AG10803 (cell line): ENCODE measurements around the gene REG4.
A peak's percentile ranks its signal among the peaks of the same experiment; 100 is the strongest.
"Not testable (repeated sequence)": the region's sequence is repeated elsewhere in the genome, so short reads cannot be mapped to it uniquely, and the experiment has no call there.

Source experiments
- DNase-seq: peaks from one replicate; pipeline ENCODE4 v3.0.0; 2010; ENCODE audit warnings: low read depth
- H3K4me3 ChIP-seq: 2 replicates; pipeline ENCODE4 v1.5.1; 2011; ENCODE audit warnings: mild to moderate bottlenecking, low read length, control low read depth
- CTCF ChIP-seq: conservative IDR thresholded peaks from 2 replicates; pipeline ENCODE4 v1.5.1; 2011; ENCODE audit warnings: mild to moderate bottlenecking, low read length, control low read depth, inconsistent platforms

REG4 gene

GRCh38 chr1:119811387-119811786 lies at the start of gene REG4:
Gene REG4, minus strand, starts transcription at chr1:119811460. Its CDS starts 2,691 bp downstream, at chr1:119808769.
- no peak for TF ChIP-seq CTCF
- no peak within 1 kb of the TSS for H3K4me3 ChIP-seq
- no peak for DNase-seq

- TF ChIP-seq CTCF: no peak
- DNase-seq: peak; percentile 59
- no peak overlapping the region for H3K4me3 ChIP-seq
These were observed 48.4 kb upstream of the REG4 start for GRCh38 chr1:119859647-119860046.

- not testable (repeated sequence) for DNase-seq, H3K4me3 ChIP-seq
These were observed 47.4 kb upstream of the REG4 start for GRCh38 chr1:119858556-119859214.

- no peak for DNase-seq
- no peak for TF ChIP-seq CTCF
- no peak overlapping the region for H3K4me3 ChIP-seq
These were observed 46.9 kb upstream of the REG4 start for GRCh38 chr1:119858126-119858525.

DNA sequence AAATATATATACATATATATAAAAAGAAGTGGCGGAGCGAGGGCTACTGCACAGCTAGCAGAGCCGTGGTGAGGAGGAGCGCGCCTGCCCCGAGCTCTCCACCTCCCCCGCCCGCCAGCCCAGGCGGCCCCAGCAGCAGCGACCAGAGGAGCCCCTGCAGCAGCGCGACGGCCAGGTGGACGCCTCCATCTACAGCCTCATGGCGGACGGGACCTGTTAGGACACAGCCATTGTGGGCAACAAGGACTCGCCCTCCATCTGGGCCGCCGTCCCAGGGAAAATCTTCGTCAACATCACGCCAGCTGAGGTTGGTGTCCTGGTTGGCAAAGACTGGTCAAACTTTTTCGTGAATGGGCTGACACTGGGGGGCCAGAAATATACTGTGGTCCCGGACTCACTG lies 41.9 kb upstream of the REG4 start:
- DNase-seq: no peak
- no peak overlapping the region for H3K4me3 ChIP-seq
- no peak for TF ChIP-seq CTCF

DNA sequence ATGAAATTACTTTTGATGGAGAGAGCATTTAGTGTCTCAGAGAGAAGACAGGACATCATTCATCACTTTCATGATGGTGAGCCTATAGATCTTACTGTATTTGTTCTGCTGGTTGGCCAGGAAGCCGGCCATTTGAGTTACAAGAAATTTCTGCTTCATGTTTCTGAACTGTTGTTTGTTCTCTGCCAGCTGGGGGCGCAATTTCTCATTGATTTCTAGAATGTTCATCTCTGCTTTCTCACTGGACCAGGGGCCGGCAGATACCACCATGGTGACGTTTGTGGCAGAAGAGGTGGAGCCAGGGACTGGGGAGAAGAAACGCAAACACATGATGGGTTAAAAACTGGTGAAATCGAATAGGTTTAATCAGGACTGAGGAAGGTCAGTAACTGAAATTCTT lies 32.9 kb upstream of the REG4 start:
- not testable (repeated sequence) for H3K4me3 ChIP-seq, DNase-seq
- peak; percentile 32; the same call in 1 of the 2 replicates for TF ChIP-seq CTCF

DNA sequence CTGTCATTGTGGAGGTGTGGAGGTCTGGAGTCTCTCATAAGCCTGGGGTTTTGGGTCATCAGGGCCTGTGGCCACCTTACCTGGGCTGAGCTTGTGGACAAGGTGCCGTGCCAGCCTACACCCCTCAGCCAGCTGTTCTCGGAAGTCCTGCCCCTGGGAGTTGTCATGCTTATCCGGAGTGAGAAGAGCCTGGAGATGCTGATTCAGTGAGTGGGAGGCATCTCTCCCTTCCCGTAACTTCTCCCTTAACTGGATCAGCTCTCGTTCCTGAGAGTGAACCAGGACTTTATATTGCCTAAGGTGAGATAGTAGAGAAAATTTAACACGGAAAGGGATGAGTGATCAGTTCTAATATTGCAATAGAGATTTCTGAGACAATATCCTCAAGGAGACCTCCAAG lies 30.0 kb upstream of the REG4 start:
- TF ChIP-seq CTCF: no peak
- no peak for DNase-seq
- no peak overlapping the region for H3K4me3 ChIP-seq
